HEK293 (cell line): ENCODE data around the gene OTOR.
A peak's percentile ranks its signal among the peaks of the same experiment; 100 is the strongest.

Experiments used
- CTCF ChIA-PET: fragments of 350-600 bp; formaldehyde crosslinking; extraction: SDS; loops from one replicate; lab custom pipeline; 2021; ENCODE audit warnings: antibody characterized with exemption; lab: Yijun Ruan, JAX
- POLR2A ChIA-PET: fragments of 300-600 bp; formaldehyde crosslinking; extraction: SDS; loops from one replicate; lab custom pipeline; 2020; ENCODE audit warnings: antibody characterized with exemption, inconsistent platforms; lab: Yijun Ruan, JAX
- H3K27ac ChIP-seq: fragments of 200-500 bp; sonication (Bioruptor generic); 2 replicates; pipeline ENCODE4 v1.5.1; 2014; ENCODE audit warnings: low read depth, low read length, control low read depth, inconsistent platforms; ENCODE audit errors: extremely low read depth
- H3K36me3 ChIP-seq, 2 experiments: fragments of 200-500 bp in 1 of 2; sonication (Bioruptor generic) in 1 of 2; 1 replicate in 1 of 2; 2 replicates in 1 of 2; pipeline ENCODE4 v1.5.1; 2014 to 2017; ENCODE audit warnings: inconsistent platforms in 2 of 2, low read length in 2 of 2; ENCODE audit not compliant: control insufficient read depth in 2 of 2, insufficient read depth in 1 of 2
- H3K4me1 ChIP-seq: fragments of 200-500 bp; sonication (Bioruptor generic); 2 replicates; pipeline ENCODE4 v1.5.1; 2014; ENCODE audit warnings: mild to moderate bottlenecking, low read length, inconsistent platforms; ENCODE audit not compliant: control insufficient read depth, insufficient read depth
- H3K4me3 ChIP-seq: 2 replicates; pipeline ENCODE4 v1.5.1; 2011; ENCODE audit warnings: low read depth, mild to moderate bottlenecking, control low read depth, low read length, moderate library complexity
- H3K9me3 ChIP-seq: fragments of 200-500 bp; sonication (Bioruptor generic); 2 replicates; pipeline ENCODE4 v1.5.1; 2014; ENCODE audit warnings: low read depth, low read length, inconsistent platforms; ENCODE audit not compliant: control insufficient read depth, insufficient read depth
- EGR2 ChIP-seq: fragments of 450-650 bp; formaldehyde crosslinking; IDR thresholded peaks from 2 replicates; pipeline ENCODE4 v1.5.1; 2016; ENCODE audit warnings: low read depth, missing biosample characterization, missing genetic modification characterization
- GFI1B ChIP-seq: fragments of 450-650 bp; formaldehyde crosslinking; IDR thresholded peaks from 2 replicates; pipeline ENCODE4 v1.5.1; 2016; ENCODE audit warnings: missing biosample characterization, missing genetic modification characterization
- KLF10 ChIP-seq: fragments of 450-650 bp; IDR thresholded peaks from 2 replicates; pipeline ENCODE4 v1.5.1; 2018; ENCODE audit warnings: missing biosample characterization, mild to moderate bottlenecking, missing genetic modification characterization
- KLF8 ChIP-seq: fragments of 450-650 bp; formaldehyde crosslinking; IDR thresholded peaks from 2 replicates; pipeline ENCODE4 v1.5.1; 2016; ENCODE audit warnings: missing biosample characterization, missing genetic modification characterization
- OVOL3 ChIP-seq: fragments of 450-650 bp; formaldehyde crosslinking; IDR thresholded peaks from 2 replicates; pipeline ENCODE4 v1.5.1; 2016; ENCODE audit warnings: missing biosample characterization, missing genetic modification characterization
- WT1 ChIP-seq: fragments of 450-650 bp; formaldehyde crosslinking; IDR thresholded peaks from 2 replicates; pipeline ENCODE4 v1.5.1; 2016; ENCODE audit warnings: missing biosample characterization, missing genetic modification characterization
- ZBTB11 ChIP-seq: fragments of 450-650 bp; formaldehyde crosslinking; conservative IDR thresholded peaks from 2 replicates; pipeline ENCODE4 v1.5.1; 2016; ENCODE audit warnings: low read depth, missing biosample characterization, missing genetic modification characterization
- ZFP37 ChIP-seq: fragments of 450-650 bp; formaldehyde crosslinking; IDR thresholded peaks from 2 replicates; pipeline ENCODE4 v1.5.1; 2016; ENCODE audit warnings: missing biosample characterization, missing genetic modification characterization
- ZNF112 ChIP-seq: fragments of 450-650 bp; formaldehyde crosslinking; IDR thresholded peaks from 2 replicates; pipeline ENCODE4 v1.5.0; 2017; ENCODE audit warnings: missing biosample characterization, missing genetic modification characterization
- ZNF114 ChIP-seq: fragments of 450-650 bp; formaldehyde crosslinking; IDR thresholded peaks from 2 replicates; pipeline ENCODE4 v1.5.0; 2017; ENCODE audit warnings: missing biosample characterization, missing genetic modification characterization
- ZNF169 ChIP-seq: fragments of 450-650 bp; formaldehyde crosslinking; IDR thresholded peaks from 2 replicates; pipeline ENCODE4 v1.5.1; 2016; ENCODE audit warnings: missing biosample characterization, missing genetic modification characterization
- ZNF184 ChIP-seq: fragments of 450-650 bp; IDR thresholded peaks from 2 replicates; pipeline ENCODE4 v1.5.1; 2018; ENCODE audit warnings: missing biosample characterization, mild to moderate bottlenecking, missing genetic modification characterization
- ZNF394 ChIP-seq: fragments of 450-650 bp; formaldehyde crosslinking; IDR thresholded peaks from 2 replicates; pipeline ENCODE4 v1.5.1; 2016; ENCODE audit warnings: missing biosample characterization, missing genetic modification characterization, mild to moderate bottlenecking, moderate library complexity, borderline replicate concordance
- ZNF404 ChIP-seq: fragments of 450-650 bp; formaldehyde crosslinking; IDR thresholded peaks from 2 replicates; pipeline ENCODE4 v1.5.1; 2017; ENCODE audit warnings: missing biosample characterization, missing genetic modification characterization
- ZNF423 ChIP-seq: fragments of 450-650 bp; formaldehyde crosslinking; IDR thresholded peaks from 2 replicates; pipeline ENCODE4 v1.5.1; 2016; ENCODE audit warnings: missing biosample characterization, missing genetic modification characterization
- ZNF426 ChIP-seq: fragments of 450-650 bp; formaldehyde crosslinking; IDR thresholded peaks from 2 replicates; pipeline ENCODE4 v1.5.1; 2017; ENCODE audit warnings: missing biosample characterization, missing genetic modification characterization, mild to moderate bottlenecking, inconsistent platforms, moderate library complexity
- ZNF549 ChIP-seq: fragments of 450-650 bp; IDR thresholded peaks from 2 replicates; pipeline ENCODE4 v1.5.1; 2018; ENCODE audit warnings: missing biosample characterization, missing genetic modification characterization, mild to moderate bottlenecking, inconsistent platforms, moderate library complexity
- ZNF558 ChIP-seq: fragments of 450-650 bp; formaldehyde crosslinking; IDR thresholded peaks from 2 replicates; pipeline ENCODE4 v1.5.1; 2016; ENCODE audit warnings: missing biosample characterization, missing genetic modification characterization
- ZNF621 ChIP-seq: fragments of 450-650 bp; formaldehyde crosslinking; IDR thresholded peaks from 2 replicates; pipeline ENCODE4 v1.5.1; 2017; ENCODE audit warnings: missing biosample characterization, missing genetic modification characterization
- ZNF654 ChIP-seq: fragments of 450-650 bp; formaldehyde crosslinking; IDR thresholded peaks from 2 replicates; pipeline ENCODE4 v1.5.1; 2016; ENCODE audit warnings: low read depth, missing biosample characterization, missing genetic modification characterization
- ZNF830 ChIP-seq: fragments of 450-650 bp; IDR thresholded peaks from 2 replicates; pipeline ENCODE4 v1.5.0; 2018; ENCODE audit warnings: missing biosample characterization, missing genetic modification characterization, low read depth, mild to moderate bottlenecking, moderate library complexity
- TF ChIP-seq, protein P1 (sequence below): fragments of 450-650 bp; formaldehyde crosslinking; IDR thresholded peaks from 2 replicates; pipeline ENCODE4 v1.5.1; 2016; ENCODE audit warnings: missing biosample characterization, missing genetic modification characterization
- TF ChIP-seq, protein P2 (sequence below): fragments of 450-650 bp; formaldehyde crosslinking; IDR thresholded peaks from 2 replicates; pipeline ENCODE4 v1.5.1; 2016; ENCODE audit warnings: missing biosample characterization, missing genetic modification characterization, borderline replicate concordance
- TF ChIP-seq, protein P3 (sequence below): fragments of 450-650 bp; formaldehyde crosslinking; IDR thresholded peaks from 2 replicates; pipeline ENCODE4 v1.5.1; 2016; ENCODE audit warnings: missing biosample characterization, missing genetic modification characterization, borderline replicate concordance

OTOR gene

GRCh38 chr20:16729080-16729479 lies 19.1 kb upstream of the OTOR start:
- TF ChIP-seq ZNF114 (tag by site-specific recombination) (no peak), ZNF184 (no peak), WT1 (tag by site-specific recombination) (no peak), ZNF558 (tag by site-specific recombination) (no peak), EGR2 (tag by site-specific recombination) (no peak), ZNF404 (tag by site-specific recombination) (no peak), KLF8 (tag by site-specific recombination) (no peak), GFI1B (tag by site-specific recombination) (no peak), ZNF426 (tag by site-specific recombination) (no peak), OVOL3 (tag by site-specific recombination) (no peak), ZNF621 (tag by site-specific recombination) (no peak), ZFP37 (tag by site-specific recombination) (no peak), ZNF112 (tag by site-specific recombination) (no peak)
- TF ChIP-seq, protein P1, sequence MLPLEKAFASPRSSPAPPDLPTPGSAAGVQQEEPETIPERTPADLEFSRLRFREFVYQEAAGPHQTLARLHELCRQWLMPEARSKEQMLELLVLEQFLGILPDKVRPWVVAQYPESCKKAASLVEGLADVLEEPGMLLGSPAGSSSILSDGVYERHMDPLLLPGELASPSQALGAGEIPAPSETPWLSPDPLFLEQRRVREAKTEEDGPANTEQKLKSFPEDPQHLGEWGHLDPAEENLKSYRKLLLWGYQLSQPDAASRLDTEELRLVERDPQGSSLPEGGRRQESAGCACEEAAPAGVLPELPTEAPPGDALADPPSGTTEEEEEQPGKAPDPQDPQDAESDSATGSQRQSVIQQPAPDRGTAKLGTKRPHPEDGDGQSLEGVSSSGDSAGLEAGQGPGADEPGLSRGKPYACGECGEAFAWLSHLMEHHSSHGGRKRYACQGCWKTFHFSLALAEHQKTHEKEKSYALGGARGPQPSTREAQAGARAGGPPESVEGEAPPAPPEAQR (tag by site-specific recombination) = no peak
- TF ChIP-seq, protein P2, sequence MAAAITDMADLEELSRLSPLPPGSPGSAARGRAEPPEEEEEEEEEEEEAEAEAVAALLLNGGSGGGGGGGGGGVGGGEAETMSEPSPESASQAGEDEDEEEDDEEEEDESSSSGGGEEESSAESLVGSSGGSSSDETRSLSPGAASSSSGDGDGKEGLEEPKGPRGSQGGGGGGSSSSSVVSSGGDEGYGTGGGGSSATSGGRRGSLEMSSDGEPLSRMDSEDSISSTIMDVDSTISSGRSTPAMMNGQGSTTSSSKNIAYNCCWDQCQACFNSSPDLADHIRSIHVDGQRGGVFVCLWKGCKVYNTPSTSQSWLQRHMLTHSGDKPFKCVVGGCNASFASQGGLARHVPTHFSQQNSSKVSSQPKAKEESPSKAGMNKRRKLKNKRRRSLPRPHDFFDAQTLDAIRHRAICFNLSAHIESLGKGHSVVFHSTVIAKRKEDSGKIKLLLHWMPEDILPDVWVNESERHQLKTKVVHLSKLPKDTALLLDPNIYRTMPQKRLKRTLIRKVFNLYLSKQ (tag by site-specific recombination) = no peak
- TF ChIP-seq, protein P3, sequence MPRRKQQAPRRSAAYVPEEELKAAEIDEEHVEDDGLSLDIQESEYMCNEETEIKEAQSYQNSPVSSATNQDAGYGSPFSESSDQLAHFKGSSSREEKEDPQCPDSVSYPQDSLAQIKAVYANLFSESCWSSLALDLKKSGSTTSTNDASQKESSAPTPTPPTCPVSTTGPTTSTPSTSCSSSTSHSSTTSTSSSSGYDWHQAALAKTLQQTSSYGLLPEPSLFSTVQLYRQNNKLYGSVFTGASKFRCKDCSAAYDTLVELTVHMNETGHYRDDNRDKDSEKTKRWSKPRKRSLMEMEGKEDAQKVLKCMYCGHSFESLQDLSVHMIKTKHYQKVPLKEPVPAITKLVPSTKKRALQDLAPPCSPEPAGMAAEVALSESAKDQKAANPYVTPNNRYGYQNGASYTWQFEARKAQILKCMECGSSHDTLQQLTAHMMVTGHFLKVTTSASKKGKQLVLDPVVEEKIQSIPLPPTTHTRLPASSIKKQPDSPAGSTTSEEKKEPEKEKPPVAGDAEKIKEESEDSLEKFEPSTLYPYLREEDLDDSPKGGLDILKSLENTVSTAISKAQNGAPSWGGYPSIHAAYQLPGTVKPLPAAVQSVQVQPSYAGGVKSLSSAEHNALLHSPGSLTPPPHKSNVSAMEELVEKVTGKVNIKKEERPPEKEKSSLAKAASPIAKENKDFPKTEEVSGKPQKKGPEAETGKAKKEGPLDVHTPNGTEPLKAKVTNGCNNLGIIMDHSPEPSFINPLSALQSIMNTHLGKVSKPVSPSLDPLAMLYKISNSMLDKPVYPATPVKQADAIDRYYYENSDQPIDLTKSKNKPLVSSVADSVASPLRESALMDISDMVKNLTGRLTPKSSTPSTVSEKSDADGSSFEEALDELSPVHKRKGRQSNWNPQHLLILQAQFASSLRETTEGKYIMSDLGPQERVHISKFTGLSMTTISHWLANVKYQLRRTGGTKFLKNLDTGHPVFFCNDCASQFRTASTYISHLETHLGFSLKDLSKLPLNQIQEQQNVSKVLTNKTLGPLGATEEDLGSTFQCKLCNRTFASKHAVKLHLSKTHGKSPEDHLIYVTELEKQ (tag by site-specific recombination) = no peak
- TF ChIP-seq, all 188 proteins: peak for 0
- Histone ChIP-seq H3K4me3 (no peak overlapping the region), H3K27ac (no peak overlapping the region), H3K4me1 (peaks cover 5% of the 10 kb centered on the region; the same call in 1 of the 2 replicates), H3K9me3 (no peaks in the 10 kb centered on the region), H3K36me3 (peaks cover 0 to 21% of the 10 kb centered on the region in 2 experiments; a peak in 1 of 3 replicates)
- ChIA-PET POLR2A (no interaction called here), CTCF (interaction anchor here (0.6 to 1.4 kb wide), 2 partner anchors 32 to 93 kb away, joined by 3 to 8 read pairs; no protein-coding TSS in a partner anchor)

DNA sequence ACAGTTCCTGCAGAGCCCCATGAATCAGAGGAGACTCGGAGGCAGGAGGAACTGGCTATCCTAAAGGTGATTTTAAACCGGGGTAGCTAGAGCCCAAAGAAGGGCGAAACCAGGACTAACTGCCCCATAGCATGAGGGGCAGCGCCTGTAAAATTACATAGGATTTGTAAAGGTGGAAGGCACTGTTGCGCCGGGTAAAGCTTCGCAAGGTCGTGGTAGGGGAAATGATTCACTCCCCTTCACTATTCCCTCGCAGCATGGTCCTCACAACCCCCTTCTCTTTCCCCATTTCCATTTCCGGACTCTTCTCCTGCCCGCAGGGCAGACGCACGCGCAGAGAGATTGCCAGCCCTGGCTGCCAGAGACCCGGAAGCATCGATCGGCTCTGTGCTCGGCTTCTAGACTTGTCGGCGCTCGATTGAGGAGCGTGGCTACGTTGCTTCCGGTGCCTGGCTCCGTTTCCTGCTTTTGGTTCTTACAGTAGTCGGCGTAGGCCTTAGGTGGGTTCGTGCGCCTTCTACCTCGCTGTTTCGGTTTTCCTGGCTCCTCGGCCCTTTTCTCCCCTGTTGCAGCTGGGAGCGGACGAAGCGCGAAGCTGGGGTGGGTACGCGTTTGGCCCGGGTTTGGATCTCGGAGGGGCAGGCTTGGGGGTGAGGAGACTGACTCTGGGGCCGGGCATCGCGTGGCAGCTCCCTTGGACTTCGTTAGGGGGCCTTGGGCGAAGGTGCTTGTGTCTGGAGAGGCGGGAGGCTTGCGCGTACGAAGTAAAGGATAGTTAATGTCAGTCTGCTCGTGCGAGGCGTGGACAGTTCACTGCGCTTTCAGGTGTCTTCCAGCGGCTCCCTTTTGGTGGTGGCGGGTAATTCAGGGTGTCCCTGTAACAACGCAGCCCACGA lies 18.3 kb upstream of the OTOR start, which contains the start of gene SNRPB2:
SNRPB2 (plus strand) TSS at position 462 of the 896 bp plus-strand sequence. CDS start 1,677 bp downstream, outside the sequence.
- Histone ChIP-seq H3K27ac (peak within 1 kb of the TSS; percentile 60; the same call in 1 of the 2 replicates), H3K4me1 (peaks cover 5% of the 10 kb centered on the region; the same call in 1 of the 2 replicates), H3K36me3 (peaks cover 0 to 29% of the 10 kb centered on the region in 2 experiments; a peak in 1 of 3 replicates), H3K4me3 (peak within 1 kb of the TSS; percentile 99), H3K9me3 (no peaks in the 10 kb centered on the region)
- POLR2A ChIA-PET = interaction anchor here (1.1 kb wide), 1 partner anchor 11 kb away, joined by 5 read pairs; no protein-coding TSS in a partner anchor
- CTCF ChIA-PET = interaction anchor here (0.6 to 1.4 kb wide), 3 partner anchors 31 to 213 kb away, joined by 3 to 8 read pairs (median 3); no protein-coding TSS in a partner anchor
- TF ChIP-seq ZNF426 (tag by site-specific recombination) (no peak), ZNF169 (tag by site-specific recombination) (no peak), ZNF654 (no peak), ZNF830 (tag by site-specific recombination) (no peak), ZNF394 (tag by site-specific recombination) (0 out of 2 replicates have a peak, but pooled peaks have one; percentile 31), KLF10 (tag by site-specific recombination) (no peak), ZNF549 (no peak), ZNF423 (tag by site-specific recombination) (no peak), ZBTB11 (tag by site-specific recombination) (peak; percentile 81)
